Transverse colon (tissue), 4 donors: ENCODE measurements around the gene ECT2L.

Experiments used
- EP300 ChIP-seq: sonication (generic); formaldehyde crosslinking; IDR thresholded peaks from one replicate; pipeline ENCODE4 v1.6.1; 2017; ENCODE audit warnings: antibody characterized with exemption, low read depth
- POLR2A ChIP-seq: fragments of 450-650 bp; IDR thresholded peaks from one replicate; pipeline ENCODE4 v1.6.1; 2016; ENCODE audit warnings: antibody characterized with exemption, mild to moderate bottlenecking, moderate library complexity
- POLR2AphosphoS5 ChIP-seq, 3 donors: sonication (generic); formaldehyde crosslinking; IDR thresholded peaks; one replicate each; pipeline ENCODE4 v1.6.1; 2016; ENCODE audit warnings: antibody characterized with exemption in 3 of 3
- TF ChIP-seq, protein P1 (sequence below), 5 experiments: fragments of 200-600 bp in 3 of 5; fragments of 450-650 bp in 2 of 5; sonication (generic) in 3 of 5; IDR thresholded peaks; 1 replicate in 2 of 5; 2 replicates in 3 of 5; pipeline ENCODE4 v1.5.1; 2016 to 2017; ENCODE audit warnings: antibody characterized with exemption in 5 of 5, inconsistent platforms in 3 of 5, mild to moderate bottlenecking in 2 of 5, moderate library complexity in 1 of 5

GRCh38 chr6:138882369-138883017 lies 86.6 kb downstream of the ECT2L start:
- TF ChIP-seq POLR2A (no peak), POLR2AphosphoS5 (IDR thresholded peaks at IDR 0.05) (no peak), EP300 (no peak)
- TF ChIP-seq, protein P1, sequence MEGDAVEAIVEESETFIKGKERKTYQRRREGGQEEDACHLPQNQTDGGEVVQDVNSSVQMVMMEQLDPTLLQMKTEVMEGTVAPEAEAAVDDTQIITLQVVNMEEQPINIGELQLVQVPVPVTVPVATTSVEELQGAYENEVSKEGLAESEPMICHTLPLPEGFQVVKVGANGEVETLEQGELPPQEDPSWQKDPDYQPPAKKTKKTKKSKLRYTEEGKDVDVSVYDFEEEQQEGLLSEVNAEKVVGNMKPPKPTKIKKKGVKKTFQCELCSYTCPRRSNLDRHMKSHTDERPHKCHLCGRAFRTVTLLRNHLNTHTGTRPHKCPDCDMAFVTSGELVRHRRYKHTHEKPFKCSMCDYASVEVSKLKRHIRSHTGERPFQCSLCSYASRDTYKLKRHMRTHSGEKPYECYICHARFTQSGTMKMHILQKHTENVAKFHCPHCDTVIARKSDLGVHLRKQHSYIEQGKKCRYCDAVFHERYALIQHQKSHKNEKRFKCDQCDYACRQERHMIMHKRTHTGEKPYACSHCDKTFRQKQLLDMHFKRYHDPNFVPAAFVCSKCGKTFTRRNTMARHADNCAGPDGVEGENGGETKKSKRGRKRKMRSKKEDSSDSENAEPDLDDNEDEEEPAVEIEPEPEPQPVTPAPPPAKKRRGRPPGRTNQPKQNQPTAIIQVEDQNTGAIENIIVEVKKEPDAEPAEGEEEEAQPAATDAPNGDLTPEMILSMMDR (IDR thresholded peaks at IDR 0.05) = no peak
